Keratinocyte (primary cell): Measurements from ENCODE around the gene PPP3CB. TPM values are rescaled to one million over a fixed set of nuclear protein-coding genes. Genes with fewer than 3 reads are reported as not detected.

ENCODE experiments used
- DNase-seq: peaks from one replicate; pipeline ENCODE4 v3.0.0-alpha.2; 2011; ENCODE audit warnings: low read depth, missing footprints, low spot score
- FAIRE-seq: peaks from 2 replicates; lab custom pipeline; 2011; peaks lifted over from hg19 to GRCh38; lab: Jason Lieb, UNC
- H2AFZ ChIP-seq: 2 replicates; pipeline ENCODE4 v1.6.0; 2012; ENCODE audit warnings: low read length, control low read depth, inconsistent platforms; ENCODE audit not compliant: control insufficient read depth
- H3K27ac ChIP-seq: 2 replicates; pipeline ENCODE4 v1.5.1; 2011; ENCODE audit warnings: low read length; ENCODE audit not compliant: control insufficient read depth, insufficient read depth
- H3K27me3 ChIP-seq: 3 replicates; pipeline ENCODE4 v1.6.0; 2011; ENCODE audit warnings: low read length; ENCODE audit not compliant: control insufficient read depth, insufficient read depth; ENCODE audit errors: extremely low read depth
- H3K36me3 ChIP-seq, 2 experiments: 2 replicates in 1 of 2; 3 replicates in 1 of 2; pipeline ENCODE4 v1.5.1; 2011; ENCODE audit warnings: low read length in 2 of 2, mild to moderate bottlenecking in 1 of 2; ENCODE audit not compliant: control insufficient read depth in 2 of 2, insufficient read depth in 2 of 2; ENCODE audit errors: extremely low read depth in 1 of 2
- H3K4me1 ChIP-seq: 3 replicates; pipeline ENCODE4 v1.5.1; 2011; ENCODE audit warnings: low read length; ENCODE audit not compliant: control insufficient read depth, insufficient read depth; ENCODE audit errors: extremely low read depth
- H3K4me2 ChIP-seq: 3 replicates; pipeline ENCODE4 v1.6.0; 2011; ENCODE audit warnings: low read depth, low read length; ENCODE audit not compliant: control insufficient read depth, insufficient read depth; ENCODE audit errors: extremely low read depth
- H3K4me3 ChIP-seq, 3 experiments: fragments of 200-600 bp in 1 of 3; sonication (generic) in 1 of 3; 2 replicates in 2 of 3; 3 replicates in 1 of 3; pipeline ENCODE4 v1.5.1; 2011 to 2016; ENCODE audit warnings: low read length in 3 of 3, mild to moderate bottlenecking in 3 of 3, control low read depth in 2 of 3, inconsistent platforms in 1 of 3, low read depth in 1 of 3, mixed read lengths in 1 of 3, mixed run types in 1 of 3, moderate library complexity in 1 of 3; ENCODE audit not compliant: control insufficient read depth in 2 of 3, insufficient read depth in 2 of 3; ENCODE audit errors: extremely low read depth in 1 of 3
- H3K79me2 ChIP-seq: 2 replicates; pipeline ENCODE4 v1.6.0; 2012; ENCODE audit warnings: low read length; ENCODE audit not compliant: control insufficient read depth, insufficient read depth
- H3K9ac ChIP-seq: 3 replicates; pipeline ENCODE4 v1.6.0; 2011; ENCODE audit warnings: low read length; ENCODE audit not compliant: control insufficient read depth, insufficient read depth; ENCODE audit errors: extremely low read depth
- H3K9me1 ChIP-seq: 3 replicates; pipeline ENCODE4 v1.6.0; 2011; ENCODE audit warnings: low read length; ENCODE audit not compliant: control insufficient read depth, insufficient read depth; ENCODE audit errors: extremely low read depth
- H3K9me3 ChIP-seq: 2 replicates; pipeline ENCODE4 v1.5.1; 2012; ENCODE audit warnings: low read depth, low read length; ENCODE audit not compliant: control insufficient read depth
- H4K20me1 ChIP-seq: 3 replicates; pipeline ENCODE4 v1.6.0; 2011; ENCODE audit warnings: low read length; ENCODE audit not compliant: control insufficient read depth, insufficient read depth; ENCODE audit errors: extremely low read depth
- EZH2 ChIP-seq: IDR thresholded peaks from one replicate; pipeline ENCODE4 v1.6.1; 2012; ENCODE audit warnings: inconsistent platforms, mild to moderate bottlenecking, low read length, moderate library complexity
- dilution Hi-C: fragments of 300-500 bp; cut with MboI; formaldehyde crosslinking; loops from one replicate; pipeline ENCODE4 v1.7.0; 2020; ENCODE audit warnings: low sequenced_read_pairs; ENCODE audit not compliant: extremely low pct_ligation_motif_present
- polyA plus RNA-seq, 5 experiments: library from polyadenylated mRNA; depleted of rRNA in 3 of 5; stranded (reverse) in 3 of 5; stranded (forward) in 1 of 5; unstranded in 1 of 5; fragments of >200 nt; gene quantifications; 1 replicate in 1 of 5; 2 replicates in 3 of 5; 3 replicates in 1 of 5; pipeline versions ENCODE4 v1.2.1 to v1.2.3, GENCODE V29; 2011 to 2012; ENCODE audit warnings: missing spikeins in 2 of 5, low read depth in 1 of 5, low replicate concordance in 1 of 5
- TF ChIP-seq, protein P1 (sequence below), 3 experiments: IDR thresholded peaks in 1 of 3; conservative IDR thresholded peaks in 1 of 3; optimal IDR thresholded peaks in 1 of 3; 2 replicates in 2 of 3; 3 replicates in 1 of 3; pipeline versions ENCODE3 to v1.5.1; 2011; ENCODE audit warnings: low read length in 3 of 3, mild to moderate bottlenecking in 3 of 3, moderate library complexity in 2 of 3, control low read depth in 1 of 3, inconsistent platforms in 1 of 3; ENCODE audit not compliant: insufficient read depth in 2 of 3; ENCODE audit errors: extremely low read depth in 1 of 3

PPP3CB gene
- polyA plus RNA-seq, 1 donor (not counting 4 experiments of a cell fraction or from before 2014, with no cell fraction given), result 23.5 TPM

- Histone ChIP-seq H3K79me2 (no peaks in the 10 kb centered on the region), H3K4me1 (no peaks in the 10 kb centered on the region), H2AFZ (no peak overlapping the region), H3K9me3 (no peaks in the 10 kb centered on the region), H3K27ac (no peak overlapping the region), H3K9ac (no peak overlapping the region), H4K20me1 (no peaks in the 10 kb centered on the region), H3K9me1 (no peaks in the 10 kb centered on the region), H3K27me3 (no peaks in the 10 kb centered on the region), H3K4me3 (no peak overlapping the region), H3K36me3 (peaks cover 0 to 10% of the 10 kb centered on the region in 2 experiments), H3K4me2 (no peak overlapping the region)
- FAIRE-seq (no peak), DNase-seq (no peak)
- dilution Hi-C loops, result no loop called here
- no peak for TF ChIP-seq EZH2
- TF ChIP-seq, protein P1, sequence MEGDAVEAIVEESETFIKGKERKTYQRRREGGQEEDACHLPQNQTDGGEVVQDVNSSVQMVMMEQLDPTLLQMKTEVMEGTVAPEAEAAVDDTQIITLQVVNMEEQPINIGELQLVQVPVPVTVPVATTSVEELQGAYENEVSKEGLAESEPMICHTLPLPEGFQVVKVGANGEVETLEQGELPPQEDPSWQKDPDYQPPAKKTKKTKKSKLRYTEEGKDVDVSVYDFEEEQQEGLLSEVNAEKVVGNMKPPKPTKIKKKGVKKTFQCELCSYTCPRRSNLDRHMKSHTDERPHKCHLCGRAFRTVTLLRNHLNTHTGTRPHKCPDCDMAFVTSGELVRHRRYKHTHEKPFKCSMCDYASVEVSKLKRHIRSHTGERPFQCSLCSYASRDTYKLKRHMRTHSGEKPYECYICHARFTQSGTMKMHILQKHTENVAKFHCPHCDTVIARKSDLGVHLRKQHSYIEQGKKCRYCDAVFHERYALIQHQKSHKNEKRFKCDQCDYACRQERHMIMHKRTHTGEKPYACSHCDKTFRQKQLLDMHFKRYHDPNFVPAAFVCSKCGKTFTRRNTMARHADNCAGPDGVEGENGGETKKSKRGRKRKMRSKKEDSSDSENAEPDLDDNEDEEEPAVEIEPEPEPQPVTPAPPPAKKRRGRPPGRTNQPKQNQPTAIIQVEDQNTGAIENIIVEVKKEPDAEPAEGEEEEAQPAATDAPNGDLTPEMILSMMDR (optimal IDR thresholded peaks at IDR 0.05 in 1 of 3, IDR thresholded peaks at IDR 0.05 in 1 of 3, conservative IDR thresholded peaks at IDR 0.05 in 1 of 3; ENCODE audit: extremely low read depth in 1 of 3, insufficient read depth in 2 of 3, low read length in 3 of 3), result no peak
Observed at GRCh38 chr10:73467206-73467605, 28.6 kb downstream of the PPP3CB start.

DNA sequence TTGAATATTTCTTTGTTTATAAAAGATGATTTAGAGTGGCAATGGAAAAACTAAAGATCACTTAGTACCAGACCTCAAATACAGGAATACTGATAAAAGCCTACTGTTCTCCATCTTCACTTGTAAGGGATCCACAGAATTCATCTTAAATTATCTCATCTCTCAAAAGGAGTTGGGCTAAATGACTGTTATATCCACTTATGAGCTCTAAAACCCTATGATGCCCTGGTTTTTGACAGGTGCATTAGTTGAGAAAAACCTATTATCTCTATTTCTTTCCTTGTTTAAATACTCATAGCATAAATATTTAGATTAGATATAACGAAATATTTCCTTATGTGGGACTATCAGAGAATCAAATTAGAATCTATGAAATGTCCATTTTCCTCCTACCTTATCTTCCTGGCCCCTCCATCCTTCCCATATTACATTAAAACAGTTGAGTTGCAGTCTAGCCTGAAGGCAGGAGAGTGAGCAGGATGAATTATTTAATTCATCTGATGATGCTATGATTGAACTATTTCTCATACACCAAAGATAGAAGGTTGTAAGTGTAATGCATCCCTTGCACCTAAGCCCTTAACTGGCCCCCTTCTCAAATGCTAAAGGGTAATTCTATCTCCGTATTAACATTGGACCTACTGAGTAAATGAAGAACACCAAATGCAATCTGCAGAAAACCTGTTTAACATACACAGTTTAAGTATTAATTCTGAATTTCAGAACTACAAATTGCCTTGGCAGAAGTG, 29.7 kb downstream of the PPP3CB start:
- no peak overlapping the region for H2AFZ ChIP-seq
- H3K27ac ChIP-seq, result no peak overlapping the region
- H3K9ac ChIP-seq, result no peak overlapping the region
- no peaks in the 10 kb centered on the region for H3K9me3 ChIP-seq
- no peaks in the 10 kb centered on the region for H3K9me1 ChIP-seq
- H3K4me2 ChIP-seq, result no peak overlapping the region
- no peaks in the 10 kb centered on the region for H3K27me3 ChIP-seq
- H4K20me1 ChIP-seq, result no peaks in the 10 kb centered on the region
- peaks cover 0 to 10% of the 10 kb centered on the region in 2 experiments for H3K36me3 ChIP-seq
- no peaks in the 10 kb centered on the region for H3K4me1 ChIP-seq
- FAIRE-seq (no peak), DNase-seq (no peak)
- no peak overlapping the region for H3K4me3 ChIP-seq
- no peaks in the 10 kb centered on the region for H3K79me2 ChIP-seq
- dilution Hi-C loops, result no loop called here
- no peak for TF ChIP-seq EZH2
